Middle frontal gyrus (tissue), 1 donor: ENCODE results near the gene CRLF2.
"Not testable (repeated sequence)": the region's sequence is repeated elsewhere in the genome, so short reads cannot be mapped to it uniquely, and the experiment has no call there.

Source experiments
- DNase-seq: peaks from one replicate; pipeline ENCODE4 v3.0.0-alpha.2; 2015; ENCODE audit warnings: low spot score; ENCODE audit errors: extremely low spot score

Gene CRLF2

GRCh38 chrX:1215123-1215823, 2.8 kb upstream of the CRLF2 start:
- DNase-seq = no peak

- no peak for DNase-seq
These were observed 1.5 kb upstream of the CRLF2 start for GRCh38 chrX:1213971-1214370.

- no peak for DNase-seq
These were observed 1.6 kb downstream of the CRLF2 start for GRCh38 chrX:1210844-1211243.

- no peak for DNase-seq
These were observed 4.9 kb downstream of the CRLF2 start for GRCh38 chrX:1207496-1208025.

GRCh38 chrX:1205681-1206611, 6.5 kb downstream of the CRLF2 start:
- DNase-seq = peak; percentile 58

GRCh38 chrX:1202251-1202650, 10.2 kb downstream of the CRLF2 start:
- DNase-seq = no peak

GRCh38 chrX:1196436-1196835, 16.0 kb downstream of the CRLF2 start:
- DNase-seq = no peak

- DNase-seq = not testable (repeated sequence)
These were observed 20.3 kb downstream of the CRLF2 start for GRCh38 chrX:1192196-1192595.

GRCh38 chrX:1190596-1191145, 21.8 kb downstream of the CRLF2 start:
- no peak for DNase-seq

- DNase-seq = no peak
These were observed 26.9 kb downstream of the CRLF2 start for GRCh38 chrX:1185561-1185960.

- no peak for DNase-seq
These were observed 30.2 kb downstream of the CRLF2 start for GRCh38 chrX:1182211-1182610.

GRCh38 chrX:1181661-1182060, 30.8 kb downstream of the CRLF2 start:
- DNase-seq = not testable (repeated sequence)

GRCh38 chrX:1181170-1181569, 31.3 kb downstream of the CRLF2 start:
- DNase-seq = no peak

- DNase-seq = no peak
These were observed 33.8 kb downstream of the CRLF2 start for GRCh38 chrX:1178580-1179057.

- not testable (repeated sequence) for DNase-seq
These were observed 35.7 kb downstream of the CRLF2 start for GRCh38 chrX:1176531-1177320.

- not testable (repeated sequence) for DNase-seq
These were observed 37.6 kb downstream of the CRLF2 start for GRCh38 chrX:1174609-1175545.

- not testable (repeated sequence) for DNase-seq
These were observed 39.0 kb downstream of the CRLF2 start for GRCh38 chrX:1173435-1173834.

GRCh38 chrX:1172496-1172895, 40.0 kb downstream of the CRLF2 start:
- DNase-seq = no peak

GRCh38 chrX:1171915-1172314, 40.5 kb downstream of the CRLF2 start:
- not testable (repeated sequence) for DNase-seq

- DNase-seq = no peak
These were observed 42.2 kb downstream of the CRLF2 start for GRCh38 chrX:1170243-1170642.
